Effector memory CD4-positive, alpha-beta T cell (primary cell): Measurements from ENCODE around the gene FGF13.

Source experiments
- DNase-seq, 3 donors: peaks; one replicate each; pipeline ENCODE4 v3.0.0-alpha.2; 2020
- H3K27ac ChIP-seq: 2 replicates; pipeline ENCODE4 v1.7.0; 2013; ENCODE audit warnings: mild to moderate bottlenecking, low read length, moderate library complexity; ENCODE audit not compliant: insufficient read depth, poor library complexity, severe bottlenecking
- H3K27me3 ChIP-seq: replicated peaks from 2 replicates; pipeline ENCODE4 v1.7.0; 2013; ENCODE audit warnings: mild to moderate bottlenecking, low read length; ENCODE audit not compliant: insufficient read depth, control insufficient read depth, poor library complexity, severe bottlenecking
- H3K36me3 ChIP-seq: 2 replicates; pipeline ENCODE4 v1.7.0; 2013; ENCODE audit warnings: mild to moderate bottlenecking, low read length, moderate library complexity; ENCODE audit not compliant: control insufficient read depth, insufficient read depth
- H3K4me1 ChIP-seq: 2 replicates; pipeline ENCODE4 v1.7.0; 2013; ENCODE audit warnings: low read length, mild to moderate bottlenecking; ENCODE audit not compliant: control insufficient read depth, insufficient read depth, poor library complexity, severe bottlenecking
- H3K4me3 ChIP-seq: 2 replicates; pipeline ENCODE4 v1.7.0; 2013; ENCODE audit warnings: low read length, low read depth, mild to moderate bottlenecking; ENCODE audit not compliant: insufficient read depth, poor library complexity, severe bottlenecking
- H3K9me3 ChIP-seq: 2 replicates; pipeline ENCODE4 v1.7.0; 2013; ENCODE audit warnings: mild to moderate bottlenecking, low read length, moderate library complexity; ENCODE audit not compliant: control insufficient read depth
- total RNA-seq, 3 donors: gene quantifications; one replicate each; lab custom pipeline; 2026; lab: John Stamatoyannopoulos, UW

Gene FGF13
- total RNA-seq: 0 reads per million in 3 donors

DNA sequence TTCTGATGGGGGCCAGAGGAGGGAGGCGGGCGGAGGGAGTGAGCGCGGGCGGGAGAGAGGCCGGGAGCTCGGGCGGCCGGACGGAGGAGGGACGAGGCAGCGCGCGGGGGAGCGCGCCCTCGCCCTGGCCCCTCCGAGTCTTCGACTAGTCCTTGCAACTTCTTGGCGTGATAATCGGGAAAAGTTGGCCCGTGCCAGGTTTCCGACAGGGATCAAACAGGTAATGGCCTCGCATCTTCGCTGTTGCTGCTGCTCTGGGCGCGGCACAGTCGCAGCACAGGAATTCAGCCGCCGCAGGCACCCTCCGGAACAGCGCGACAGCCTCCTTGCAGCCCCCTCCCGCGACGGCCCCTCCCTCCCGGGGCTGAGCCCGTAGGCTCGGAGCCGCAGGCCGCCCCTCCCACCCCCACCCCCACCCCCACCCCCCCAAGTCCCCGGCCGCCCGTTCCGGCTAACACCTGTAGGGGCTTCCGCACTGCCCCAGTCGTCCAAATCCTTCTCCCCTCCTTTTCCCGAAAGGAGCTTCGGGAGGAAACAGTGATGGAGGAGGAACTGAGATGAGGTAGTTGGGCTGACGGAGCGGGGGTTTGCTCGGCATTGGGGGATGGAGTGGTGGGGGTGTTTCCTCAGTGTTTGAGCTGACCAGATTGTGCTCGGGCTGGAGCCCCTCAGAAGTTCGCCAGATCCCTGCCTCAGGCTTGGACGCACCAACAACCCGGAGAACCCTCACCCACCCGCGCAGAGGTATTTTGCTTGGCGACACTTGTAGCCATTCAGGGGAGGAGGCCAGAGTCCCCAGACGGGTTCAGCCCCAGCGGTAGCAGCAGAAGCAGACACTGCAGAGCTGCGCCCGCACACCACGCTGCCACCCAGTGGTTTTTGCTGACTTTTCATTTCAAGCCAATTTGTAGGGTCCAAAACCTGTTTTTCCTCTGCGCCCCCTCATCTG is at the start of gene FGF13:
FGF13 (minus strand) TSS at position 319 of the 949 bp plus-strand sequence. CDS start 714 bp downstream, outside the sequence.
- DNase-seq: no peak
- H3K36me3 ChIP-seq: no peaks in the 10 kb centered on the region
- no peak within 1 kb of the TSS for H3K4me3 ChIP-seq
- H3K4me1 ChIP-seq: no peaks in the 10 kb centered on the region
- no peaks in the 10 kb centered on the region for H3K9me3 ChIP-seq
- H3K27ac ChIP-seq: no peak within 1 kb of the TSS
- H3K27me3 ChIP-seq: no peaks in the 10 kb centered on the region

DNA sequence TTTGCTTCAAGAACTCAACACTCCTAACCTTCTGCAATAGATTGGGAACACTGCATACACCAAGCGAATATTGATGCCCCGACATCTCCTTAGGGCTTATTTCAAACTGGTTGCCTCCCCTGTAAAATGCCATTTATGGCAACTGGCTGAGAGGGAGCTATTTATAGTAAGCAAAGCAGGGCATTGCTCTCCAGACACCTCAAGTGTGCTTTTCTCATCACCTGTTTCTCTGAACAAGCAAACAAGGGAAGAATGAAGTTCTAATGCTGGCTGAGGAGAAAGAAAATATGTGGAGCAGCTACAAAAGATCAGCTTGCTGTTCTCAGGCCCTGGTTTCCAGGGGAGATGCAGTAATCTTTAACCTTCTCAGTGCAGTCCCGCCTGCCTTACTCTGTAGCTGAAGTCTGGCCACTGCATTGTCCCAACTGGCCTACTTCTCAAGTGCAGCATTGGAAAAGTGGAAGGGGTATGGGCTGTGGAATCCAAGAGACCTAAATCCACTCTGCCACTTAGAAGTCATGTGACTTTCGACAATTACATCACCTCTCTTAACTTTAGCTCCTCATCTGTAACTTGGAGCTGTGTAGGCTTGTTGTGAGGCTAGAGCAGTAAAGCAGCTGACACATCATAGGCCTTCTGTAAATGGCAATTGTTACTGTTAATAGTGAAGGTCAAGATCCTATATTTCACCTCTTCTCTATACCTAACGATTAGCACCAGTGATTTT is 47.9 kb upstream of the FGF13 start:
- no peak for DNase-seq
- Histone ChIP-seq H3K27me3 (no peaks in the 10 kb centered on the region), H3K4me3 (no peak overlapping the region), H3K36me3 (no peaks in the 10 kb centered on the region), H3K4me1 (no peaks in the 10 kb centered on the region), H3K9me3 (no peaks in the 10 kb centered on the region), H3K27ac (no peak overlapping the region)

DNA sequence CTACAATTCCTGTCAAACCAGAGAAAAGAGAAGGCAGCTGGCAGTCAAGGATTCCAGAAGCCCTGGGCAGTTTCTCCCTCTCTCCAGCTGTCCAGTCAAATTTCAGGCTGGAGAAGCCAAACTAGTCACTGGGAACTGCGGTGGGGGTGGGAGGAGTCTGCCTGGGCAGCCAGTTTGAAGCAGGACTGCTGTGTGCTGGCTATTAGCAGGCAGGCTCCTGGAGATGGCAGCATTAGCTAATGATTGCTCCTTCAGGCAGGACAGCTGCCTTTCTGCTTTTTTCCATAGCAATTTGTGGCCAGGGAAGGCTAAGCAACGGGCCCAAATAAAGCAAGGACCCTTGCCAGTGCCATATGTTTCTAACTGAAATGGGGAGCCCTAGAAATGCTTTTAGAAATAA is 44.7 kb upstream of the FGF13 start:
- no peak for DNase-seq

DNA sequence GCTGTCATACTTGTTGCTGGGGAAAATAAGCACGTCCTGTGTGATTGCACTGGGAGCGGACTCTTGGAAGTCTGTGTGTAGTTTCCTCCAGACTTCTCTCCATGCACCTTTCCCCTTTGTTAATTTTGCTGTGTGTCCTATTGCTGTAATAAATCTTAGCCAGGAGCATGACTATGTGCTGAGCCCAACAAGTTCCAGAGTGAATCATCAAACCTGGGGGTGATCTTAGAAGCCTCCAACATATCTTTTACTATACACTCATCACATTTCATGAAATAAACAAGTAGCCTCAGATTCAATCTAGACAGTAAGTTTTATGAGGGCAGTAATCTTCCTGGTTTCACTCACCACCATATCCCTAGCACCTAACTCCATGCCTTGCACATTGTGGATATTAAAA is 43.3 kb upstream of the FGF13 start:
- H3K9me3 ChIP-seq: no peaks in the 10 kb centered on the region

More for the DNA sequence above, 44.7 kb upstream of the FGF13 start:
- H3K4me1 ChIP-seq: no peaks in the 10 kb centered on the region
- no peaks in the 10 kb centered on the region for H3K36me3 ChIP-seq
- H3K27me3 ChIP-seq: no peaks in the 10 kb centered on the region
- no peaks in the 10 kb centered on the region for H3K9me3 ChIP-seq
- H3K4me3 ChIP-seq: no peak overlapping the region
- H3K27ac ChIP-seq: no peak overlapping the region

DNA sequence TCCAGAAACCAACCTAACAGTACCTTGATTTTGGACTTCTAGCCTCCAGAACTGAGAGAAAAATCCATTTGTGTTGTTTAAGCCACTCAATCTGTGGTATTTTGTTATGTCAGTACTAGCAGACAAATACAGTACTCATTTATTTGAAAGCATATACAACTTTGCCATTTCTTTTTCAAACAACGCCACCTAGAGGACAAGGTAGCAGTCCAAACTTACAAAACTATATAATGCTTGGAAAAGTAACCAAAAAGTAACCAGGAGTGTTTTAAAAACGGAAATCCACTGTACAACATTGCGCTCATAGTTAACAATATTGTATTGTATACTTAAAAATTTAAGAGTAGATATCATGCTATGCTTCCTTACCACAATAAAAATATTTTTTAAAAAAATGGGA is 37.0 kb upstream of the FGF13 start:
- H3K4me3 ChIP-seq: no peak overlapping the region
- no peaks in the 10 kb centered on the region for H3K9me3 ChIP-seq
- no peaks in the 10 kb centered on the region for H3K27me3 ChIP-seq
- H3K4me1 ChIP-seq: no peaks in the 10 kb centered on the region
- no peaks in the 10 kb centered on the region for H3K36me3 ChIP-seq
- no peak for DNase-seq
- H3K27ac ChIP-seq: no peak overlapping the region

More for the DNA sequence above, 43.3 kb upstream of the FGF13 start:
- H3K4me3 ChIP-seq: no peak overlapping the region
- no peaks in the 10 kb centered on the region for H3K36me3 ChIP-seq
- H3K4me1 ChIP-seq: no peaks in the 10 kb centered on the region
- H3K27me3 ChIP-seq: no peaks in the 10 kb centered on the region
- no peak for DNase-seq
- H3K27ac ChIP-seq: no peak overlapping the region

DNA sequence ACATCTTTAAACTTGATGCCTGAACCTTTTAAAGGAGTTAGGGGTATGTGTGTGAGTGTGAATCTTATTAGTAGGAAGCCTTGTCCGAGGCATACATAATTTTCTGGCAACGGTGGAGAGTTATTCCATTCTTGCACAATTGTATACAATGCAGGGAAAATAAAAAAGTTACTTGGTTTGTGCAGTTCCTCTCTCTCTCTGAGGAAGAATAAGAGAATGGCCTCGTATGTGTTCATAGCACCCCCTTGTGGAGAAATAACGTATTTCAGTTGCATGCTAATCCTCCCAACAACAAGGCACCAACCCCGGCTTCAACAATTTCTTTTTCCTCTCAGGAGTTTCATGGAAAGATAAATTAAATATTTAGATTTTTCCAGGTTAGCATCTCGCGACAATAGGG is 33.7 kb upstream of the FGF13 start:
- Histone ChIP-seq H3K36me3 (no peaks in the 10 kb centered on the region), H3K9me3 (no peaks in the 10 kb centered on the region), H3K4me1 (no peaks in the 10 kb centered on the region), H3K27me3 (no peaks in the 10 kb centered on the region), H3K4me3 (no peak overlapping the region), H3K27ac (no peak overlapping the region)
- DNase-seq: no peak

DNA sequence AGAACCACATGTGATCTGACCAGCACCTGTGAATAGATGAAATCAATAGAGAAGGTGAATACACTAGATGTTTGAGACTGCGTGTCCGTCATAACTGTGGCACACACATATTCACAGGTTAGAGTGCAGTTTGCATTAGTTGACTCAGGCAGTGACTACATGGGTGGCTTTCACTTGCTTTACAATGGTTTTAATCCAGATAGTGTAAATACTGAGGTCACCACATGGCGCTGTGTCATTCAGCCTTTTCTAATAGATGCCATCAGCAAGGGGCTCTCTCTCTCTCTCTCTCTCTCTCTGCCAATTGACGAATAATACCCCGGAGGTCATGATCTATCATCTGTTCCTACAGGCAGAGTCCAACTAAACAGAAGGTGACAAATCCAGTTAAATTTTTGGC is 30.7 kb upstream of the FGF13 start:
- H3K4me1 ChIP-seq: no peaks in the 10 kb centered on the region
- H3K27ac ChIP-seq: no peak overlapping the region
- no peaks in the 10 kb centered on the region for H3K36me3 ChIP-seq
- no peak for DNase-seq
- no peaks in the 10 kb centered on the region for H3K27me3 ChIP-seq
- no peak overlapping the region for H3K4me3 ChIP-seq
- no peaks in the 10 kb centered on the region for H3K9me3 ChIP-seq

DNA sequence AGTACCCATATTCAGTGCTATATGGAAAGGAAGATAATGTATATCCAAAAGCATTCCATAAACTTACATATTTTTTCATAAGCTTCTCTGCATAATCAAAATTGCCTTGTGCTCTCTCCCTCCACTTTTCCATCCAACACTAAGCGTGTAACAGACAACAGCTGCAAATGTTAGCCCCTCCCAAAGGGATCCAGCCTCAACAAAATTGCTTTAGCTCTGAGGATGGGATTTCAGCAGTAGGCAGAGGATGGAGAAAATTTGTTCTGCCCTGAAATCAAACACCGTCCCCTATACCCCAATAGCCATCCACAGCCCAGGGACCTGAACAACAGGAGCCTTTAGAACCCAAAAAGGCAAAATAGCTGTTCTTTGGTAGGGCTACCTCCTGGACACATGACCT is 28.8 kb upstream of the FGF13 start:
- Histone ChIP-seq H3K4me1 (no peaks in the 10 kb centered on the region), H3K27me3 (no peaks in the 10 kb centered on the region), H3K36me3 (no peaks in the 10 kb centered on the region), H3K9me3 (no peaks in the 10 kb centered on the region), H3K4me3 (no peak overlapping the region), H3K27ac (no peak overlapping the region)
- DNase-seq: no peak

DNA sequence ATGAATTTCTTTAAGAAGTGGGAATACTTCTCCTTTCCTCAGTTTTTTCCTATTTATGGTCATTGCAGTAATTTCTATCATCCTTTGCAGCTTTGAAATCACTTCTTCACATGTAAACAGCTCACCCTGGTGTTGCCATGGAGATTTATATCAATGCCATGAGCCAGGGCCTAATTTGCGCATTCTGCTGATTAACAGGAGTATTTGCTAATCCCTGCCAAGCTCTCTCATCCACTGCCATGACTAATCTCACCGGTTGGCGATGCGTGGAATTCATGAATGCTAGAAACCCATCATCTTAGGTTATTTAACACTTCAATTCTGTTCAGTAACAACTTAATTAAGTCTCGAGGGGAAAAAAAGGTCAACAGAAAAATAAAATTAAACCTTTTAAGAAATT is 11.8 kb upstream of the FGF13 start:
- Histone ChIP-seq H3K9me3 (no peaks in the 10 kb centered on the region), H3K36me3 (no peaks in the 10 kb centered on the region), H3K4me1 (no peaks in the 10 kb centered on the region), H3K27me3 (no peaks in the 10 kb centered on the region), H3K27ac (no peak overlapping the region), H3K4me3 (no peak overlapping the region)
- no peak for DNase-seq

DNA sequence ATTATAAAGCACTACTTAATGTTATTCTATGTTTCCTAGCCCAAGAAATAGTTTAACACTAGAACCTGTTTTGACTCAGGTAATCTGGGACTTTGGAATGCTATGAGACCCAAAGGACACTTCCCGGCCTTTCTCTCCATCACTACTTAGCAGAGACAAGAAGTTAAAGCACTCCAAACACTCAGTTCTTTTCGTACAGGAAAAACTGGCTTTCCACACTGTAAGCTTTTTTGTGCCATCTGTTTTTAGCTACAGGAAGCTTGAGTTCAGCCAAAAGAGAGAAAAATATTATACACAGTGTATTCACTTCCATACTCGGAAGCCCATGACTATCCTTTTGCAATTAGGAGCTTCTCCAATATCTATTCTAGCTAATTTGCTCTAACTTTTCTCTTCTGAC is 7.9 kb upstream of the FGF13 start:
- H3K27ac ChIP-seq: no peak overlapping the region
- H3K36me3 ChIP-seq: no peaks in the 10 kb centered on the region
- H3K9me3 ChIP-seq: no peaks in the 10 kb centered on the region
- DNase-seq: no peak
- H3K4me3 ChIP-seq: no peak overlapping the region
- H3K4me1 ChIP-seq: no peaks in the 10 kb centered on the region
- H3K27me3 ChIP-seq: no peaks in the 10 kb centered on the region
